Mesenchymal stem cell (in vitro differentiated cells and primary cell): ENCODE results near the gene ZNF483.

Experiments
- DNase-seq: peaks from one replicate; pipeline ENCODE4 v3.0.0-alpha.2; 2013
- H2AFZ ChIP-seq: one replicate; pipeline ENCODE4 v1.6.1; 2013; ENCODE audit warnings: low read depth, mild to moderate bottlenecking, control low read depth, inconsistent platforms, low read length, moderate library complexity
- H2AK5ac ChIP-seq: 2 replicates; pipeline ENCODE4 v1.6.1; 2013; ENCODE audit warnings: low read length, moderate library complexity, mild to moderate bottlenecking, inconsistent platforms; ENCODE audit not compliant: severe bottlenecking
- H2BK120ac ChIP-seq: one replicate; pipeline ENCODE4 v1.6.1; 2013; ENCODE audit warnings: low read depth, mild to moderate bottlenecking, inconsistent platforms, low read length, moderate library complexity
- H2BK12ac ChIP-seq, 2 experiments: one replicate each; pipeline ENCODE4 v1.6.1; 2013; ENCODE audit warnings: inconsistent platforms in 2 of 2, low read length in 2 of 2, mild to moderate bottlenecking in 2 of 2, moderate library complexity in 2 of 2, control low read depth in 1 of 2
- H2BK15ac ChIP-seq: one replicate; pipeline ENCODE4 v1.6.1; 2013; ENCODE audit warnings: mild to moderate bottlenecking, low read depth, inconsistent platforms; ENCODE audit not compliant: poor library complexity, severe bottlenecking
- H2BK5ac ChIP-seq: 2 replicates; pipeline ENCODE4 v1.6.1; 2013; ENCODE audit warnings: low read depth, mild to moderate bottlenecking, low read length, control low read depth, inconsistent platforms; ENCODE audit not compliant: poor library complexity, severe bottlenecking
- H3K14ac ChIP-seq, 2 experiments: one replicate each; pipeline ENCODE4 v1.6.1; 2013; ENCODE audit warnings: inconsistent platforms in 2 of 2, low read length in 2 of 2, control low read depth in 1 of 2, mild to moderate bottlenecking in 1 of 2, moderate library complexity in 1 of 2
- H3K18ac ChIP-seq, 2 experiments: one replicate each; pipeline ENCODE4 v1.6.1; 2013; ENCODE audit warnings: inconsistent platforms in 2 of 2, low read length in 2 of 2, control low read depth in 1 of 2, low read depth in 1 of 2, mild to moderate bottlenecking in 1 of 2
- H3K23ac ChIP-seq, 2 experiments: one replicate each; pipeline ENCODE4 v1.6.1; 2013; ENCODE audit warnings: inconsistent platforms in 2 of 2, low read length in 2 of 2, mild to moderate bottlenecking in 2 of 2, moderate library complexity in 2 of 2, control low read depth in 1 of 2
- H3K27ac ChIP-seq: 2 replicates; pipeline ENCODE4 v1.5.1; 2013; ENCODE audit warnings: mild to moderate bottlenecking, moderate library complexity, low read length, control low read depth, inconsistent platforms; ENCODE audit not compliant: poor library complexity, severe bottlenecking
- H3K27me3 ChIP-seq, 2 experiments: 2 replicates each; pipeline versions ENCODE4 v1.6.1 to v1.7.0; 2013; ENCODE audit warnings: low read length in 2 of 2, mild to moderate bottlenecking in 2 of 2, moderate library complexity in 2 of 2, control low read depth in 1 of 2, inconsistent platforms in 1 of 2; ENCODE audit not compliant: control insufficient read depth in 1 of 2, insufficient read depth in 1 of 2
- H3K36me3 ChIP-seq, 2 experiments: 2 replicates each; pipeline versions ENCODE4 v1.6.1 to v1.7.0; 2013; ENCODE audit warnings: low read length in 2 of 2, control low read depth in 1 of 2, inconsistent platforms in 1 of 2, low read depth in 1 of 2, mild to moderate bottlenecking in 1 of 2; ENCODE audit not compliant: insufficient read depth in 2 of 2, control insufficient read depth in 1 of 2
- H3K4ac ChIP-seq, 2 experiments: one replicate each; pipeline ENCODE4 v1.6.1; 2013; ENCODE audit warnings: inconsistent platforms in 2 of 2, low read length in 2 of 2, mild to moderate bottlenecking in 2 of 2, moderate library complexity in 2 of 2, control low read depth in 1 of 2, low read depth in 1 of 2
- H3K4me1 ChIP-seq: 2 replicates; pipeline ENCODE4 v1.6.1; 2013; ENCODE audit warnings: low read depth, low read length, control low read depth; ENCODE audit not compliant: control insufficient read depth, insufficient read depth
- H3K4me2 ChIP-seq: 2 replicates; pipeline ENCODE4 v1.6.1; 2013; ENCODE audit warnings: low read length, mild to moderate bottlenecking, inconsistent platforms; ENCODE audit not compliant: poor library complexity, severe bottlenecking
- H3K4me3 ChIP-seq, 2 experiments: 2 replicates each; pipeline versions ENCODE4 v1.5.1 to v1.7.0; 2013; ENCODE audit warnings: low read length in 2 of 2, mild to moderate bottlenecking in 2 of 2, control low read depth in 1 of 2, low read depth in 1 of 2; ENCODE audit not compliant: insufficient read depth in 1 of 2
- H3K79me1 ChIP-seq: replicated peaks from 2 replicates; pipeline ENCODE4 v1.6.1; 2013; ENCODE audit warnings: mild to moderate bottlenecking, control low read depth, low read length, inconsistent platforms; ENCODE audit not compliant: poor library complexity, severe bottlenecking
- H3K9ac ChIP-seq: 2 replicates; pipeline ENCODE4 v1.7.0; 2013; ENCODE audit warnings: mild to moderate bottlenecking, low read length, moderate library complexity
- H3K9me3 ChIP-seq: 2 replicates; pipeline ENCODE4 v1.7.0; 2013; ENCODE audit warnings: mild to moderate bottlenecking, low read length; ENCODE audit not compliant: control insufficient read depth
- H4K8ac ChIP-seq: one replicate; pipeline ENCODE4 v1.6.1; 2013; ENCODE audit warnings: inconsistent platforms, mild to moderate bottlenecking, low read length, moderate library complexity
- H4K91ac ChIP-seq: one replicate; pipeline ENCODE4 v1.6.1; 2013; ENCODE audit warnings: mild to moderate bottlenecking, low read length, inconsistent platforms
- WGBS: methylation state at CpG from one replicate; pipeline ENCODE4 v1.1.7; 2013; ENCODE audit warnings: mixed read lengths; 5-methylcytosine and 5-hydroxymethylcytosine counted together

ZNF483 gene

GRCh38 chr9:111621895-111622480, 97.0 kb downstream of the ZNF483 start:
- H3K18ac ChIP-seq: no peak overlapping the region
- H3K27ac ChIP-seq: no peak overlapping the region
- H3K79me1 ChIP-seq: no peaks in the 10 kb centered on the region
- 74% methylated on average over 2 of the region's 2 CpGs for WGBS
- H3K4me3 ChIP-seq: no peak overlapping the region
- no peak overlapping the region for H4K8ac ChIP-seq
- no peak overlapping the region for H2AK5ac ChIP-seq
- H2AFZ ChIP-seq: no peak overlapping the region
- H2BK12ac ChIP-seq: no peak overlapping the region
- H3K27me3 ChIP-seq: no peaks in the 10 kb centered on the region
- H3K9ac ChIP-seq: peak overlapping the region; percentile 66
- H3K4me2 ChIP-seq: no peak overlapping the region
- H3K36me3 ChIP-seq: no peaks in the 10 kb centered on the region
- no peak overlapping the region for H2BK15ac ChIP-seq
- H3K14ac ChIP-seq: no peak overlapping the region
- H2BK5ac ChIP-seq: no peak overlapping the region
- no peak overlapping the region for H2BK120ac ChIP-seq
- H3K4ac ChIP-seq: no peak overlapping the region
- H3K4me1 ChIP-seq: no peaks in the 10 kb centered on the region
- no peaks in the 10 kb centered on the region for H3K9me3 ChIP-seq
- peak; percentile 62 for DNase-seq
- no peak overlapping the region for H3K23ac ChIP-seq
- H4K91ac ChIP-seq: no peak overlapping the region

- Histone ChIP-seq H3K79me1 (no peaks in the 10 kb centered on the region), H3K18ac (no peak overlapping the region), H3K4me1 (no peaks in the 10 kb centered on the region), H2AK5ac (no peak overlapping the region), H2AFZ (no peak overlapping the region), H3K9ac (peak overlapping the region; percentile 66), H3K27ac (no peak overlapping the region), H2BK15ac (no peak overlapping the region), H3K27me3 (no peaks in the 10 kb centered on the region), H3K23ac (no peak overlapping the region), H4K8ac (no peak overlapping the region), H3K4me2 (no peak overlapping the region), H3K4me3 (no peak overlapping the region), H3K9me3 (no peaks in the 10 kb centered on the region), H3K4ac (no peak overlapping the region), H2BK12ac (no peak overlapping the region), H3K14ac (no peak overlapping the region), H4K91ac (no peak overlapping the region), H3K36me3 (no peaks in the 10 kb centered on the region), H2BK120ac (no peak overlapping the region), H2BK5ac (no peak overlapping the region)
- DNase-seq: peak; percentile 86
- WGBS: 79% methylated on average over 2 of the region's 3 CpGs
Measured at GRCh38 chr9:111622626-111623025, 97.6 kb downstream of the ZNF483 start.
